Small intestine (tissue), 7 donors: ENCODE data around the gene BOD1. TPM values are rescaled to one million over a fixed set of nuclear protein-coding genes. Genes with fewer than 3 reads are reported as not detected.

Source experiments
- DNase-seq, 2 donors: peaks; one replicate each; pipeline versions ENCODE4 v3.0.0 to v3.0.0-alpha.2; 2013
- FAIRE-seq: peaks from 2 replicates; lab custom pipeline; 2012; peaks lifted over from hg19 to GRCh38; lab: Jason Lieb, UNC
- H3K27ac ChIP-seq, 3 donors: one replicate each; pipeline ENCODE4 v1.5.1; 2013; ENCODE audit warnings: low read length in 2 of 3, mild to moderate bottlenecking in 2 of 3, control low read depth in 1 of 3, inconsistent platforms in 1 of 3, low read depth in 1 of 3, moderate library complexity in 1 of 3
- H3K27me3 ChIP-seq, 3 donors: one replicate each; pipeline ENCODE4 v1.6.1; 2013; ENCODE audit warnings: low read length in 3 of 3, inconsistent platforms in 1 of 3; ENCODE audit not compliant: control insufficient read depth in 3 of 3, insufficient read depth in 3 of 3
- H3K36me3 ChIP-seq, 3 donors: one replicate each; pipeline ENCODE4 v1.6.1; 2013; ENCODE audit warnings: low read length in 3 of 3, inconsistent platforms in 1 of 3, low read depth in 1 of 3, mild to moderate bottlenecking in 1 of 3, moderate library complexity in 1 of 3; ENCODE audit not compliant: control insufficient read depth in 3 of 3, insufficient read depth in 2 of 3
- H3K4me1 ChIP-seq, 3 donors: one replicate each; pipeline ENCODE4 v1.6.1; 2013; ENCODE audit warnings: low read length in 2 of 3, inconsistent platforms in 1 of 3, low read depth in 1 of 3, mild to moderate bottlenecking in 1 of 3, moderate library complexity in 1 of 3; ENCODE audit not compliant: control insufficient read depth in 3 of 3, insufficient read depth in 2 of 3
- H3K4me3 ChIP-seq, 3 donors: one replicate each; pipeline ENCODE4 v1.5.1; 2013; ENCODE audit warnings: low read length in 3 of 3, control low read depth in 1 of 3, inconsistent platforms in 1 of 3, low read depth in 1 of 3, mild to moderate bottlenecking in 1 of 3, moderate library complexity in 1 of 3
- H3K9me3 ChIP-seq, 2 donors: one replicate each; pipeline ENCODE4 v1.6.1; 2013; ENCODE audit warnings: low read depth in 1 of 2, low read length in 1 of 2; ENCODE audit not compliant: control insufficient read depth in 2 of 2, insufficient read depth in 1 of 2
- WGBS, 3 donors: extraction: QIAGEN DNeasy Blood & Tissue Kit; methylation state at CpG; one replicate each; pipeline ENCODE4 v1.1.7; 2013; 5-methylcytosine and 5-hydroxymethylcytosine counted together
- polyA plus RNA-seq, 4 donors: library from polyadenylated mRNA; stranded (reverse) in 3 of 4; unstranded in 1 of 4; fragments of 200-250 nt in 3 of 4; fragments of 120-200 nt in 1 of 4; gene quantifications; one replicate each; pipeline versions ENCODE4 v1.2.1 to v1.2.3, GENCODE V29; 2013
- donor health status: healthy with polysubstance abuse.
- donor health status: control.
- donor health status: control.
- donor health status: Bipolar disorder and iron deficiency.
- donor health status: healthy.

The BOD1 gene
- polyA plus RNA-seq, 4 donors = 22.4 to 76.7 (median 36.6) TPM

GRCh38 chr5:173626505-173626820 lies 10.0 kb upstream of the BOD1 start:
- WGBS, 3 donors = 84 to 88% (median 85%) methylated on average over 3 of the region's 3 CpGs
- H3K9me3 ChIP-seq = no peaks in the 10 kb centered on the region
- FAIRE-seq = no peak

GRCh38 chr5:173625673-173626504 lies 9.4 kb upstream of the BOD1 start:
- Histone ChIP-seq H3K36me3 (no peaks in the 10 kb centered on the region), H3K9me3 (no peaks in the 10 kb centered on the region), H3K27ac (peak overlapping the region in 1 of 3 donors; percentile 97), H3K4me3 (no peak overlapping the region), H3K27me3 (no peaks in the 10 kb centered on the region), H3K4me1 (peaks cover 0 to 41% (median 0%) of the 10 kb centered on the region in 3 donors)
- 80 to 86% (median 80%) methylated on average over 6 of the region's 6 CpGs for WGBS, 3 donors
- no peak for FAIRE-seq
- peak in 1 of 2 donors; percentile 43 for DNase-seq

More at GRCh38 chr5:173626505-173626820, 10.0 kb upstream of the BOD1 start:
- no peak overlapping the region for H3K4me3 ChIP-seq
- H3K36me3 ChIP-seq = no peaks in the 10 kb centered on the region
- H3K27me3 ChIP-seq = no peaks in the 10 kb centered on the region
- H3K4me1 ChIP-seq = peaks cover 0 to 41% (median 0%) of the 10 kb centered on the region in 3 donors
- no peak overlapping the region for H3K27ac ChIP-seq
- DNase-seq = no peak

DNA sequence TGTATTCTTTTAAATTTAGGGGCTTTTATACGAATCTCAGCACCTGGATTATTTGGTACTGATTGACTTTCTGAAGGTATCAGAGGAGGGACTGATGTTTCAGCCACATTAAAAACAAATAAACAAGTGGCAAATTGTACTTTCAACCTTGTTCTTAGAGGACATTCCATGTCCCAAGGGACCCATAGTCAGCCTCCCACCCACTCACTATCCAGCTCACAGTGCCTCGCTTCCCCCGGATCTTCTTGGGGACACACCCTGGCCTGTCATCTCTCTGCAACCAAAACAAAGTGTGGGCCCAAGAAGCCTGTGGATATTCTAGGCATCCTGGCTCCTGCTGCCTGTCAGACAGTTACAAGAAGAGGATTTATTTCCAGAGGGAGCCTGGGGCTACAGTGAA lies 8.8 kb upstream of the BOD1 start:
- peak overlapping the region in 1 of 3 donors; percentile 97 for H3K27ac ChIP-seq
- no peak overlapping the region for H3K4me3 ChIP-seq
- DNase-seq (no peak), FAIRE-seq (no peak)
- peaks cover 0 to 41% (median 0%) of the 10 kb centered on the region in 3 donors for H3K4me1 ChIP-seq
- 80 to 89% (median 87%) methylated on average over 3 of the region's 3 CpGs for WGBS, 3 donors
- no peaks in the 10 kb centered on the region for H3K9me3 ChIP-seq
- H3K27me3 ChIP-seq = no peaks in the 10 kb centered on the region
- H3K36me3 ChIP-seq = no peaks in the 10 kb centered on the region

DNA sequence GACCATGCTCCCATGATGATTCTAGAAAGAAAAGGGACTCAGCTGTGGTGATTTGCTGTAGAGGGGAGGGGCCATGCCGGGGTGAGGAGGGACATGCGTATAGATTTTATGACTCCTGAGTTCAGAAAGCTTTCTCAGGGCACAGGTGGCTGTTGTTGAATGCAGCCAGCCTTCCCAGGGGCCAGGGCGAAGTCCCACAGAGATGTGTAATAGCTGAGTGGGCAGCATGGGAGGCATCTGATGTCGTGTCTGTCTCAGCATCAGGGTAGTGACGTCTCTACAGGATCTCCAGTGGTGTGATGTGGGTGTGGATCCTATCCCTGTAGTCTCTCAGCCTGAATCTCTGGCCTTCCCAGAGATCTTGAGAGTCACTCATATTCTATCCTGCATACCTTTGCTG lies 7.8 kb upstream of the BOD1 start:
- Histone ChIP-seq H3K4me3 (no peak overlapping the region), H3K27me3 (no peaks in the 10 kb centered on the region), H3K27ac (peak overlapping the region in 2 of 3 donors; percentile 13 to 97), H3K4me1 (peaks cover 0 to 41% (median 0%) of the 10 kb centered on the region in 3 donors), H3K9me3 (no peaks in the 10 kb centered on the region), H3K36me3 (no peaks in the 10 kb centered on the region)
- FAIRE-seq = no peak
- WGBS, 3 donors = 19 to 63% (median 39%) methylated on average over 5 of the region's 5 CpGs
- DNase-seq = peak; percentile 61 to 91

DNA sequence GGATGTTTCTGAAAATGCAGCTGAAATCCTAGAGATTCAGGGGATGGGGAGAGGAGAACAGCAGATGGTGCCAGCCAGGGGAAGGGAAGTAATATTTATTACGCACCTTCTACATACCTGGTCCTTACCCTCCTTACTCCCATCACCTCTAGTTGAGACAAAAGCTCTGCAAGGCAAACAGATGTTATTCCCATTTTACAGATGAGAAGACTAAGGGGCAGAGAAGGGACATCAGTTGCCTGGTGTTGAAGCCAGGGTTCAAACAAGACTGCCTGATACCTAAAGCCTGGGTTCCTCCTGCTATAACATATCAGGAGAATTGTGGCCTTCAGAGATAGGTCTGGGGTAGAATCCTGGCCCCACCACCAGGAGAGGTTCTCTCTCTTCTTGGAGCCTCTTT lies 7.3 kb upstream of the BOD1 start:
- Histone ChIP-seq H3K27me3 (no peaks in the 10 kb centered on the region), H3K36me3 (no peaks in the 10 kb centered on the region), H3K4me1 (peaks cover 0 to 41% (median 0%) of the 10 kb centered on the region in 3 donors), H3K4me3 (no peak overlapping the region), H3K9me3 (no peaks in the 10 kb centered on the region), H3K27ac (peak overlapping the region in 1 of 3 donors; percentile 97)
- no peak for DNase-seq
- FAIRE-seq = no peak
- 39 to 73% (median 48%) methylated on average over 1 of the region's 1 CpG for WGBS, 3 donors

DNA sequence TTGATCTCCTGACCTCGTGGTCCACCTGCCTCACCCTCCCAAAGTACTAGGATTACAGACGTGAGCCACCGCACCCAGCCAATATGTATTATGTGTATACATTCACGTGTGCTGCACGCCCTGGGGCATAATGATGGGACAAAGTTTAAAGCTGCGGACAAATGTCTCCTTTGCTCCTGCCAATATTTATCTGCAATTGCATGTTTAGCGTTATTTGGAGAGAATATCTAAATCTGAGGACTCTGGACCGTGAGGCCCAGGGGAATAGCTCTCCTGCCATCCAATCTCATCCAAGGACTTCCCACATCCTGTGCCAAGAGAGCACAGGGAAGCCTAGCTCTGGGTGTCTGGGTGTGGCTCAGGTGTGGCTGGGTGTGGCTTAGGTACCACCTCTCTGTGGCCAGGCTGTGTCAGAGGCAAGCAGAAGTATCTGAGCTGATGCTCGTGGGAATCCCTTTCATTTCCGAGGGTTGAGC lies 6.9 kb upstream of the BOD1 start:
- Histone ChIP-seq H3K36me3 (no peaks in the 10 kb centered on the region), H3K4me3 (no peak overlapping the region), H3K27ac (peak overlapping the region in 1 of 3 donors; percentile 97), H3K4me1 (peaks cover 0 to 40% (median 0%) of the 10 kb centered on the region in 3 donors), H3K27me3 (no peaks in the 10 kb centered on the region), H3K9me3 (no peaks in the 10 kb centered on the region)
- 8 to 61% (median 30%) methylated on average over 10 of the region's 10 CpGs for WGBS, 3 donors
- DNase-seq (peak; percentile 95 to 96), FAIRE-seq (no peak)

DNA sequence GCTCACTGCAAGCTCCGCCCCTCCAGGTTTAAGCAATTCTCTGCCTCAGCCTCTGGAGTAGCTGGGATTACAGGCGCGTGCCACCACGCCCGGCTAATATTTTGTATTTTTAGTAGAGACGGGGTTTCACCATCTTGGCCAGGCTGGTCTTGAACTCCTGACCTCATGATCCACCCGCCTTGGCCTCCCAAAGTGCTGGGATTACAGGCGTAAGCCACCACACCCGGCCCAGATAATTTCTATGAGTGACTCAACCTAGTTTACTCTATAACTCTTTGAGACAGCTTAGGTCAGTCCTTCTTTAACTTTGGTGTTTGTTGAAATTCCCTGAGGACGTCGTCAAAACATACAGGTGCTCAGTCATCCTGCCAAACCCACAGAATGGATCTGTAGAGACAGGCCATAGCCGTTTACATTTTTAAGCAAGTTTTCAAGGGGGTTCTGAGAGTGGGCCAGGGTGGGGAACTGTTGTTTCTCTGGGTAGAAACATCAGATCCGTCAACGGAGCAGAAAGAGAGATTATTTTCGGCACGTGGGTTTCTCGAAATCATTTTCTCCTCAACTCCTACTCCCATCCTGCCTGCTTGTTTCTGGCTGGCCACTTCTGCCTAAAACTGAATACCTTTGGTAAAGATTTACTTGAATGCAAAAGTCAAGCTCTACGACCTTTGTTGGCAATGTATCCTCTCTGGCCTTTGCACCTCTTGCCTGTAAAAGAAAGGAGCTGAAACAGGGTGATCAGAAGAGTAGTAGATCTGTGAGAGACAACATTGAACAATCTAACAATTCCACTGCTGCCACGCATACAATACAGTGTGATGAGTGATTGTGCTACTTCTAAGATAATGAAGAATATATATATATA lies 6.0 kb upstream of the BOD1 start:
- FAIRE-seq = no peak
- no peaks in the 10 kb centered on the region for H3K36me3 ChIP-seq
- DNase-seq = peak; percentile 35 to 53
- peaks cover 0 to 32% (median 0%) of the 10 kb centered on the region in 3 donors for H3K4me1 ChIP-seq
- H3K9me3 ChIP-seq = no peaks in the 10 kb centered on the region
- peak overlapping the region in 2 of 3 donors; percentile 37 to 71 for H3K27ac ChIP-seq
- H3K27me3 ChIP-seq = no peaks in the 10 kb centered on the region
- WGBS, 3 donors = 72 to 82% (median 73%) methylated on average over 19 of the region's 19 CpGs
- H3K4me3 ChIP-seq = no peak overlapping the region

DNA sequence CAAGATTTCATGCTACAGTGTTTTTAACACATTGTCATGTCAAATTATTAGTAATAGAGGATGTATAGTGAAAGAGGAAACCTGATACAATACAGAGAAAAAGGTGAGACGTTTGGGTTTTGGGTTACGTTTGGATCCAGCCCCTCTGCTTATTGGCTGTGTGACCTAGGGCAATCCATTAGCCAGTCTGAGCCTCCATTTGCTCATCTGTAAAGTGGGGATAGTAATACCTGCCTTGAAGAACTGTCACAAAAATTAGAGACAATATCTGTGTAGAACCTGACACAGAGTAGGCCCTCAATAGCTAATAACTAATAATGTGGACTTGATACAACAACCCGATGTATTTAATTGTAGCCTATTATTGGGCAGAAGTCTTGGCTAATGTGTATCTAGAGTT lies 4.3 kb upstream of the BOD1 start:
- Histone ChIP-seq H3K27me3 (no peaks in the 10 kb centered on the region), H3K4me1 (peaks cover 0 to 26% (median 0%) of the 10 kb centered on the region in 3 donors), H3K36me3 (no peaks in the 10 kb centered on the region), H3K4me3 (no peak overlapping the region), H3K9me3 (no peaks in the 10 kb centered on the region), H3K27ac (no peak overlapping the region)
- FAIRE-seq (no peak), DNase-seq (no peak)
- WGBS, 3 donors = 50 to 69% (median 68%) methylated on average over 3 of the region's 3 CpGs
